Muscle layer of colon (tissue), 2 donors: Measurements from ENCODE around the gene SHLD1.

Experiments
- H3K27ac ChIP-seq: one replicate; pipeline ENCODE4 v1.7.0; 2013; ENCODE audit warnings: low read depth, mild to moderate bottlenecking, low read length, moderate library complexity
- H3K27me3 ChIP-seq, 2 donors: one replicate each; pipeline ENCODE4 v1.7.0; 2013; ENCODE audit warnings: low read length in 2 of 2, mild to moderate bottlenecking in 2 of 2; ENCODE audit not compliant: insufficient read depth in 2 of 2, control insufficient read depth in 1 of 2
- H3K36me3 ChIP-seq: one replicate; pipeline ENCODE4 v1.7.0; 2013; ENCODE audit warnings: mild to moderate bottlenecking, low read length; ENCODE audit not compliant: insufficient read depth
- H3K4me1 ChIP-seq: one replicate; pipeline ENCODE4 v1.7.0; 2013; ENCODE audit warnings: mild to moderate bottlenecking, low read length; ENCODE audit not compliant: insufficient read depth
- H3K4me3 ChIP-seq, 2 donors: one replicate each; pipeline ENCODE4 v1.7.0; 2013; ENCODE audit warnings: low read length in 2 of 2, low read depth in 1 of 2, mild to moderate bottlenecking in 1 of 2, moderate library complexity in 1 of 2
- H3K9ac ChIP-seq: one replicate; pipeline ENCODE4 v1.7.0; 2013; ENCODE audit warnings: low read length
- H3K9me3 ChIP-seq: one replicate; pipeline ENCODE4 v1.7.0; 2013; ENCODE audit warnings: mild to moderate bottlenecking, low read length
- donor health status: abdominal sarcoma.
- donor health status: Adenocarcinoma of cecum.

Gene SHLD1

DNA sequence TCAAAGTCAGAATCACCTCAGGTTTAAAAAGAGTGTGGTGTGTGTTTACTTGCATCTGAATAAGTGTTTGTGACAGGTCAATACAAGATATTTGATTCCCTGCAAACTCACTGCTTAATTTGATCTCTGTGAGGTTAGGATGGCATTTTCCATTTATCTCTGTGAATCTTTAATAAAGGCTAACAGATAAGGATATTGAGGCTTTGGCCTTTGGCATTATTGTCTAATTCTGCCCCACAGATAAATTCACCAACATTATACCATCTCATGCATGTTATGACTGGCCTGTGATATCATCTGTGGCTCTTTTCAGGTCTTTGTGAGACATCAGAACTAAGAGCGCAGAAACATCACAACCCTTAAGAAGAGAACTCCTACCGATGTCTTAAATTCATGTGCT is 115.4 kb downstream of the SHLD1 start:
- Histone ChIP-seq H3K9me3 (no peaks in the 10 kb centered on the region), H3K36me3 (no peaks in the 10 kb centered on the region), H3K4me1 (no peaks in the 10 kb centered on the region), H3K27ac (no peak overlapping the region), H3K27me3 (no peaks in the 10 kb centered on the region), H3K4me3 (no peak overlapping the region), H3K9ac (no peak overlapping the region)

DNA sequence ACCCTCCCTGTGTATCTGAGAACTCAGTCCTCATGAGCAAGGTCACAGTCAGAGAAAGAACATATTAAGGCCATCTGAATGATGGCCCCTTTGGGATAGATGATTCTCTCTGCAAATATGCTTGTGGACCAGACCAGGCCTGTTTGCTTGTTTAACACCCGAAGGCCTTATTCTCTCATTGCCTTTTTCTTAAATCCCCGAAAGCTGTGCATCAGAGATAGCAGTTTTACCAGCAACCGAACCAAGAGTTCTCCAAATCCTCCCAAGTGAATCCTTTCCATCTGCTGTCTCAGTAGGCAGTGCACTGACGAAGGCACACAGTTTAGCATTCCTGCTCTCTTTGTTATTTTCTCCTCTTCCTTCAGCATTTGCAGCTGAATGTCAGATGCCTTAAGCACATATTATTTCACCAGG is 120.4 kb downstream of the SHLD1 start:
- no peak overlapping the region for H3K9ac ChIP-seq
- no peak overlapping the region for H3K27ac ChIP-seq
- no peaks in the 10 kb centered on the region for H3K36me3 ChIP-seq
- H3K9me3 ChIP-seq = no peaks in the 10 kb centered on the region
- no peak overlapping the region for H3K4me3 ChIP-seq
- no peaks in the 10 kb centered on the region for H3K27me3 ChIP-seq
- no peaks in the 10 kb centered on the region for H3K4me1 ChIP-seq

DNA sequence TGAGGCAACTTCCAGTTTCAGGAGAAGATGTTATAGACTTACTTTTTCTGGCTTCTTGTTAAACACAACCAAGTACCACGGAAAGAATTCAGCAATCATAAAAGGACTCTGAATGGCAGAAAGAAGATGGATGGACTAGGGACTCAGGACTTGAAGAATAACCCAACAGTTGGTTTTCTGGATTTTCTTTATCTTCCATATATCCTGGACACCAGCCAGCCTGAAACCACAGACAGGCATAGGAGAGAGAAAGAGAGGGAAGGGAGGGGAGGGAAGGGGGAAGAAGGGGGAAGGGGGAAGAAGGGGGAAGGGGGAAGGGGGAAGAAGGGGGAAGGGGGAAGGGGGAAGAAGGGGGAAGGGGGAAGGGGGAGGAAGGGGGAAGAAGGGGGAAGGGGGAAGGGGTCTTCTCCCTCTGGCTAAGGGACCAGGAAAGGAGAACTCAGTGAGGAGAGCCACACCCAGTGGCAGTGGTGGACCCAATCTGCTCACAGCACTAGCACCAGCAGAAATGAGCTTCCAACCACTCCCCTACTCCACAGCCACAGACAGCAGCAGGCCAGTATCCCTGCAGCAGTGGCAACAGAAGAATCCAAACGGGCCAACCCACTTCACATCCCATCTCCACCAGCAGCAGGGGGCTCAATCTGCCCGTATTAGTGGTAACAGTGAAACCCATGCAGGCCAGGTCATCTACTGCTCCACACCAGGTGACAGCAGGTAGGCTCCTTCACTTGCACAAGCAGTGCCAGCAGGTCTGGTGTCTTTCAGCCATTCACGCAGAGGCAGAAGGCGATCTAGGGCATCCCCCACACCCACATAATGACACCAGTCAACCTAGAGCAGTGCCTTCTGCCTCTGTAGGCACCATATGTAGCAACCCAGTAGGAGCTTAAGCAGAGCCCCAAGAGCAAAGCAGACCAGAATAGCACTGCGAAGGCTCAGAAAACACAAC is 121.5 kb downstream of the SHLD1 start:
- Histone ChIP-seq H3K4me3 (no peak overlapping the region), H3K9ac (no peak overlapping the region), H3K27me3 (no peaks in the 10 kb centered on the region), H3K4me1 (no peaks in the 10 kb centered on the region), H3K9me3 (no peaks in the 10 kb centered on the region), H3K36me3 (no peaks in the 10 kb centered on the region), H3K27ac (no peak overlapping the region)

DNA sequence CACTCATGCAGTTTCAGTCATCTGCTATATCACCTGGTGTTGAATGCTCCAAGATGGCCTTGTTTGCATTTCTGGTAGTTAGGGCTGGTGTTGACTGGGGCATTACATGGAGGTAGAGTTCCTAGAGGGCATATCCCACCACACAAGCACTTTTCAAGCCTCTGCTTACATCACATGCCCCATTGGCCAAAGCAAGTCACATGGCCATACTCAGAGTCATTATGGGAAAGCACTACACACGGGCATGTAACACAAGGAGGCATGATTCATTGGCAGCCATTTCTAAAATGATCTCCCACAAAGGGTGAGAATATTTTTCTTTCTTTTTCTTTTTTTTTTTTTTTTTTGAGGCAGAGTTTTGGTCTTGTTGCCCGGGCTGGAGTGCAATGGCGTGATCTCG is 126.9 kb downstream of the SHLD1 start:
- Histone ChIP-seq H3K36me3 (no peaks in the 10 kb centered on the region), H3K27me3 (no peaks in the 10 kb centered on the region), H3K27ac (no peak overlapping the region), H3K4me3 (no peak overlapping the region), H3K9ac (no peak overlapping the region), H3K4me1 (no peaks in the 10 kb centered on the region), H3K9me3 (no peaks in the 10 kb centered on the region)

DNA sequence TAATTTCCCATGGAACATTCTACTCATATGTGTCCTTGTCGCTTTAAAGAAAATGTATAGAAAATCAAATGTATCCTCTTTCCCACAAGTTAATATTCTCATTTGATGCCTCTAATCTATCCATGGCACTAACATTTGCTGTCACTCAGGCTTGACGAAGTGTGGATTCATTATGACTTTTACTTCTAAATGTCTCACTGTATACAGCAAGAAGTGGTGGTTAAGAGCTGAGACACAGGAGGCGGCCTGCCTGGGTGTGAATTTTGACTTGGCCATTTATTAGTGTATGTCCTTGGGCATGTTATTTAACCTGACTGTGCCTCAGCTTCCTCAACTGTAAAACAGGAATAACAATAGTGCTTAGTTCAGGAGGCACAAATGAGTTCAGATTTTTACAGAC is 130.1 kb downstream of the SHLD1 start:
- Histone ChIP-seq H3K9me3 (no peaks in the 10 kb centered on the region), H3K9ac (no peak overlapping the region), H3K36me3 (no peaks in the 10 kb centered on the region), H3K27ac (no peak overlapping the region), H3K4me1 (no peaks in the 10 kb centered on the region), H3K27me3 (no peaks in the 10 kb centered on the region), H3K4me3 (no peak overlapping the region)

DNA sequence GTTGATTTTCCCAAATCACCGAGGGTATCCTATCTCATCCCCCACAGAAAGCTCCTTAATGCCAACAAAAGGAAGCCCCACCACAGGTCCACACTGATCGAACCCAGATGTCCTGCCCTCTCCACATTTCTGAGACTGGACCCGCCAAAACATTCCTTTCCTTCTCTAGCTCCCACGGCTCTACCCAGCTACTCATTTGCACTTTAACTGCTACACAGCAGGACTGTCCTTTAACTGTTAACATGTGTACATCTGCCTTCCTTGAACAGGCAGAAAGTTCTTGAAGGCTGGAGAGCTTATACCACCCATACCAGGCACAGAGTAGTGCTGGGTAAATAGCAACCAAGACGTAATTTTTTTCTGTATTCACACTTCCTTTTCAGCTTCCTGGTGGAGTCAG is 131.5 kb downstream of the SHLD1 start:
- H3K36me3 ChIP-seq = no peaks in the 10 kb centered on the region
- H3K9ac ChIP-seq = no peak overlapping the region
- no peak overlapping the region for H3K4me3 ChIP-seq
- H3K9me3 ChIP-seq = no peaks in the 10 kb centered on the region
- H3K27me3 ChIP-seq = no peaks in the 10 kb centered on the region
- no peaks in the 10 kb centered on the region for H3K4me1 ChIP-seq
- H3K27ac ChIP-seq = no peak overlapping the region

DNA sequence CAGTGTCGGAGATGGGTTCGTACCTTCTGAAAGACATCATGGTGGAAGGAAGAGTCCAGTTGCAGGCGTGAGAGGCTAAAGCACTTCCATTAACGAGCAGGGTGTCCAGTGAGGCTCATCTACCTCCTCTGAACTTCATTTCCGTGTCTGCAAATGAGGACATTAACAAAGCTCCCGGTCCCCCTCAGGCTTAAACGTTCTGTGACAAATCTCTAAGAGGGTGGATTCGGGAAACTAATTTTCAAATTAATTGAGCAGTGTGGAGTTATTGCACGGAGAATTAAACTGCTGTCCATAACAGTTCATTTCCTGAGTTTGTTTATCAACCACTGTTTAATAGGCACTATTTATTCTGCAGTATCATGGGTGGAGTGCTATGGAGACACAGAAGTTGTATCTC is 132.0 kb downstream of the SHLD1 start:
- H3K4me3 ChIP-seq = no peak overlapping the region
- H3K9ac ChIP-seq = no peak overlapping the region
- no peaks in the 10 kb centered on the region for H3K9me3 ChIP-seq
- no peak overlapping the region for H3K27ac ChIP-seq
- no peaks in the 10 kb centered on the region for H3K36me3 ChIP-seq
- no peaks in the 10 kb centered on the region for H3K27me3 ChIP-seq
- no peaks in the 10 kb centered on the region for H3K4me1 ChIP-seq

DNA sequence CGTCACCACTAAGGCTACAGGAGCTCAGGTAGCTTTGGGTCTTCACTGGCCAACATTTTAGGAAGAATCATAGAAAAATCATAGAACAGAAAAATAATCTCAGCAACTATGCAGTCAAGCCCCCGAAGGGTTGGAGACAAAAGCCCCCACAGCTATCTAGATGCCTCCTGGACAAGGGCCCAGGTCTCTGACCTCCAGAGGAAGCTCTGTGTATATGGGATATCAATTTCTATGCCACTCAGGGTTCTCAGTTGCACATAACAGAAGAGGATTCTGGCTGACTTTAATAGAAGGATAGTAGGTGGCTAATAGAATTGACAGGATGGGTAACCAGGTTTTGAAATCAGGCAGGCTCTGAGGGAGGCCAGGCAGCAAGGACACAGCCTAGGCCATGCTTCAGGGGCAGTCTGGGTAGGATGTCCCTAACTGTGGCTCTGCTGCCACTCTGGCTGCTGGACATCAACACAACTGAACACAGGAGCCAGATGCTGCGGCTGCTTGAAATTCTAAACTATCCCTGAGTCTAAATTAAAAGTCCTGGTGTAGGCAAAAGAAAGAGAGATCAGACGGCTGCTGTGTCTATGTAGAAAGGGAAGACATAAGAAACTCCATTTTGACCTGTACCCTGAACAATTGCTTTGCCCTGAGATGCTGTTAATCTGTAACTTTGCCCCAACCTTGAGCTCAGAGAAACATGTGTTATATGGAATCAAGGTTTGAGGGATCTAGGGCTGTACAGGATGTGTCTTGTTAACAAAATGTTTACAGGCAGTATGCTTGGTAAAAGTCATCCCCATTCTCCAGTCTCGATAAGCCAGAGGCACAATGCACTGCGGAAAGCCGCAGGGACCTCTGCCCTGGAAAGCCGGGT is 134.5 kb downstream of the SHLD1 start:
- H3K27me3 ChIP-seq = no peaks in the 10 kb centered on the region
- H3K36me3 ChIP-seq = no peaks in the 10 kb centered on the region
- H3K9me3 ChIP-seq = no peaks in the 10 kb centered on the region
- H3K4me1 ChIP-seq = no peaks in the 10 kb centered on the region
- H3K4me3 ChIP-seq = no peak overlapping the region
- H3K9ac ChIP-seq = no peak overlapping the region
- H3K27ac ChIP-seq = no peak overlapping the region

DNA sequence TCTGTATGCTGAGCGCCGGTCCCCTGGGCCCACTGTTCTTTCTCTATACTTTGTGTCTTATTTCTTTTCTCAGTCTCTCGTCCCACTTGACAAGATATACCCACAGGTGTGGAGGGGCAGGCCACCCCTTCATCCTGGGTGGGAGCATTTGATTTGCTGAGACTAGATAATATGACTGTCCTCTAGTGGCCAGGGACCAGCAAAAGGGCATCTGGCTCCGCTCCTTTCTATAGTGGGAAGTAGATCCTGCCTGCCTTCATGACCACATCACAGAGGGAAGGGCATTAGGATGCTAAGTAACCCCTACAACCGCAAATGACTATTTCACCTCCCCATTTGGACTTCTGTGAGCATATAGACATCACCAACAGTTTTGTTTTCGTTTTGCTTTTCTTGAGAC is 135.7 kb downstream of the SHLD1 start:
- H3K27me3 ChIP-seq = no peaks in the 10 kb centered on the region
- no peak overlapping the region for H3K4me3 ChIP-seq
- H3K9me3 ChIP-seq = no peaks in the 10 kb centered on the region
- H3K4me1 ChIP-seq = no peaks in the 10 kb centered on the region
- H3K27ac ChIP-seq = no peak overlapping the region
- H3K36me3 ChIP-seq = no peaks in the 10 kb centered on the region
- no peak overlapping the region for H3K9ac ChIP-seq

DNA sequence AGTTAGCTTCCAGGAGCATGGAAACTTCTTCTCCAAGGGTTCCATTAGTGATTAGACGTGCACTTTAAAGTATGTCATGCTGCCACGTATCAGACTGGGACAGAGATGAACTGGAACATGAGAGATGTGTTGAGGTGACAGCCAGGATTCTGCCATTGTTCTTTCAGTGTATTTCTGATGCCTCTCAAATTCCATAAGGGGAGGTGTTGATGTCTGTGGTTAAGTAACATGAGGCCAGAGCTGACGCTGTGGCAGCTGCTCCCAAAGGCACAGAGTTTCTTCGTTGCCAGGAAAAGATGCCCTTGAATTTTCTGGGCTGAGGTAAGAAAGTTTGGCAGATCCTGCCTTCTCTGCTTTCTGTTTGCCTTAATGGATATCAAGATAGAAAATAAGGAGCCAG is 136.6 kb downstream of the SHLD1 start:
- Histone ChIP-seq H3K36me3 (no peaks in the 10 kb centered on the region), H3K9ac (no peak overlapping the region), H3K4me1 (no peaks in the 10 kb centered on the region), H3K4me3 (no peak overlapping the region), H3K27ac (no peak overlapping the region), H3K9me3 (no peaks in the 10 kb centered on the region), H3K27me3 (no peaks in the 10 kb centered on the region)

DNA sequence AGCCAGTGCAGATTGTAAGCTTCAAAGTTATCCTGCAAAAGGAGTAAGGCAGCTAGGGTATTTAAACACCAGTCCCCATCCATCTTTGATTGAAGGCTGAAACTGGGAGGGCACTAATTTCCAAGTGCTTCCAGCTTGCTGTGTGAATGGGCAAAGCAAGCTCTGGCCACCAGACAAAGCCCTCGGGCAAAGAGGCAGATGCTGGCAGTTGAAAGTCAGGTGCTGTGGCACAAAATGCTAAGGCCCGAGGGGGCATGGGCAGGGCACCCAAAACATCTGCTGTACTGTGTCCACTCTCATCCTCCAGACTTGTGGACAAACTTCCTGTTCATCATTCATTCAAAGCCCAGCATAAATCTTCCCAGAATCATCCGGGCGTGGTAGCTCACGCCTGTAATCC is 137.2 kb downstream of the SHLD1 start:
- H3K27ac ChIP-seq = no peak overlapping the region
- H3K36me3 ChIP-seq = no peaks in the 10 kb centered on the region
- H3K4me3 ChIP-seq = no peak overlapping the region
- H3K9ac ChIP-seq = no peak overlapping the region
- H3K27me3 ChIP-seq = no peaks in the 10 kb centered on the region
- no peaks in the 10 kb centered on the region for H3K9me3 ChIP-seq
- no peaks in the 10 kb centered on the region for H3K4me1 ChIP-seq
